Omental fat pad (tissue), 4 donors: ENCODE results near the gene MMP12. TPM values are rescaled to one million over a fixed set of nuclear protein-coding genes. Genes with fewer than 3 reads are reported as not detected.

Experiments used
- ATAC-seq: fragments of 150-250 bp; one replicate; pipeline ENCODE4 v1.9.1; 2016; ENCODE audit warnings: mild to moderate bottlenecking, moderate library complexity; ENCODE audit not compliant: low FRiP score
- DNase-seq: peaks from one replicate; pipeline ENCODE4 v3.0.0-alpha.2; 2019; ENCODE audit warnings: low spot score
- CTCF ChIP-seq, 3 donors: fragments of 450-650 bp; IDR thresholded peaks; one replicate each; pipeline ENCODE4 v1.5.1; 2016 to 2017; ENCODE audit warnings: antibody characterized with exemption in 3 of 3, mild to moderate bottlenecking in 3 of 3, moderate library complexity in 2 of 3
- small RNA-seq: library from RNA; depleted of rRNA; stranded (forward); fragments of <200 nt; gene quantifications from one replicate; pipeline ENCODE3, GENCODE V24; 2016
- total RNA-seq, 4 donors: library from RNA; depleted of rRNA; stranded (reverse); fragments of >200 nt; gene quantifications; one replicate each; pipeline ENCODE4 v1.1.0, GENCODE V29; 2016

The MMP12 gene
- total RNA-seq, 4 donors from 2014 or later, result 18.0 TPM; not detected in 3

DNA sequence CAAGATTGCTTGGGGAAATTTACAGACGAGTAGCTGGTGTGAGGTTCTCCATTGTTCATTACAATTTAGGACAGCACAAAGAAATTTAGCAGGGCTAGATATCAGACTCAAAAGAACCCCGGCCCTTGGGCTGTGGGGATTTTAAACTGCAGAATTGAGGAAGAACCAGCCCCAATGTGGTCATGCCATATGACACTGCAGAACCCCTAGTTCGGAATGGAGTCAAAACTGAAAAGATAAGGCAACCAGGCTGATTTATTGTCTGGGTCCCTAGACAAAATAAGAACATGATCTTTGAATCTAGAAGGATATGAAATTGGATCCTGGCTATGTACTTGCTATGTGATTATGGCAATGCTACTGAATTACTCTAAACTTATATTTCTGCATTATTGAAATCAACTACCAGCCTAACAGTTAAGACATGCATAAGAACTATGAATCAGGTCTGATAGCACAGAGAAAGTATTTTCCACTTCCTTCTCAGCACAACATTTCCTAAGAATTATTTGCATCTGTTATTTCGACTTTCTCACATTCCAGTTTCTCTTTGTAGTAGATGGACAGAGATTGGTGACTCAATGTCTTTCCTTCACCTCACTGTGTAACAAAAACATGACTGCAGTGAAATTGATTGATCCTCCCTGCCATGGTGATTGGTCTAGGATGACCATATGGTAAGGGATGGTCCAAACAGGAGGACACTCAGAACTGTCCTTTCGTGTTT is 44.6 kb downstream of the MMP12 start:
- ATAC-seq (no peak), DNase-seq (no peak)
- no peak for TF ChIP-seq CTCF (IDR thresholded peaks at IDR 0.05)

DNA sequence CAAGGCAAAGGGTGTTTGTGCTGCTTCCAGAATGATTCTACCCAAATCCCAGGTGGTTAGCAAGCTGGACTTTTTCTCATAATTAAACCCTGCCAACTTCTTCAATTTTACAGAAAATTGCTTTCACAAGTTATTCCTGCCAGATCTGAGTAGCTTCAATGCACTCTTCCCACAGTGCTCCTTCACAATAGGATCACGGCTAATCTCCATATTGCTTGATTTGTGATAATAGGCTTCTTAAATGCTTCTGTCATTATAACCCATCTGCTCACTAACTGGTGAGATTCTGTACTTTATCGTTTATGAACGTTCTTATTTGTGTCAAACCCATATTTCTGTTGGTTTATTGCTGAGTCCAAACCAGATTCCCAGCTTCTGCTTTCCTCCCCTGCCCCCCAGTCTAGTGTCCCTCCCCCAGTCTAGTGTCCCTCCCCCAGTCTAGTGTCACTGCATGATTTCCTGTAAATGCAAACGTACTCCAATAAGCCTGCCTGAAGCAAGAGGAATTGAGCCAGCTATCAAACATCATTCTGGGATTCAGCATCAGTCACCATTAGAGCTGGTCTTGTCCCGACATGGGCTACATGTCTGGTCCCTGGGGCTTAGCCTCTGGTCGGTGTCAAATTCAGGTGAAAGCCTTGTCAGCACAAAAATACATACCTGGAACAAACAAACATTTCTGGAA is 45.3 kb downstream of the MMP12 start:
- no peak for DNase-seq
- no peak for TF ChIP-seq CTCF (IDR thresholded peaks at IDR 0.05)
- no peak for ATAC-seq

DNA sequence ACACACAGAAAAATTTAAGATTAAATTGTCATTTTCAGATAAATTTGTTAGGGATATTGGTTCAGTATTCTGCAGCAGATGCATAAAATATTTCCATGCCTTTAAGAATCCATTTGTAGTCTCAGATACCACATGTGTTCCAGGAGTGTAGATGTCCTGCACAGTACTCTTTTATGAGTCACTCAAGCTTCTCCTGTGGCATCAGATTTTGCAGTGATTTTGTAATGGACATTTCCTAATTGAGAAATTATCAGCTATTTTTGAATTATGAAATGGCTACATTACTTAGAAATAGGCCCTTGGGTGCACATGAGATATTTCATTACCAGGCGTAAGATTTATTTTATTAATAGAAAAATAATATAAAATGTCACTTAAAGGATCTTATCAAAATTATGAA is 50.2 kb downstream of the MMP12 start:
- DNase-seq, result no peak
- TF ChIP-seq CTCF (IDR thresholded peaks at IDR 0.05), result no peak
- ATAC-seq, result no peak

DNA sequence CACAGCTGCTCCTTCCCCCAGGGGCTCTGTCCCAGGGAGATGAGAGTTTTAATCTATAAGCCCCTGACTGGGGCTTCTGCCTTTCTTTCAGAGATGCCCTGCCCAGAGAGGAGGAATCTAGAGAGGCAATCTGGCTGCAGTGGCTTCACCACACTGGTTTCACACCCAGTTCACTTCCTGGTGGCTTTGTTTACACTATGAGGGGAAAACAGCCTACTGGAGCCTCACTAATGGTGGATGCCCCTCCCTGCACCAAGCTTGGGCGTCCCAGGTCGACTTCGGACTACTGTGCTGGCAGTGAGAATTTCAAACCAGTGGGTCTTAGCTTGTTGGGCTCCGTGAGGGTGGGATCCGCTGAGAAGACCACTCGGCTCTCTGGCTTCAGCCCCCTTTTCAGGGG is 55.3 kb downstream of the MMP12 start:
- no peak for TF ChIP-seq CTCF (IDR thresholded peaks at IDR 0.05)
- no peak for DNase-seq
- ATAC-seq, result no peak

GRCh38 chr11:102813484-102813883 is 61.3 kb downstream of the MMP12 start:
- TF ChIP-seq CTCF (IDR thresholded peaks at IDR 0.05), result no peak
- ATAC-seq (no peak), DNase-seq (no peak)

Small RNA genes lying within 50 kb of the gene (small RNA-seq; reads per million reads assigned to genes)
- not detected for gene RNU7-159P

Other genes with a start within 250 kb of the MMP12 start
- not detected for gene MMP20, start 249.7 kb downstream of the MMP12 start, total RNA-seq
- gene MMP27, start 169.2 kb downstream of the MMP12 start, total RNA-seq, result not detected
- 1 to 10 TPM in 3 of 4 donors, under 1 TPM in 1; 0.19 to 3.2 (median 1.1) TPM for gene MMP8, start 150.0 kb downstream of the MMP12 start, total RNA-seq
- gene MMP10, start 94.4 kb downstream of the MMP12 start, total RNA-seq, result not detected
- not detected for gene MMP1, start 76.8 kb downstream of the MMP12 start, total RNA-seq
- gene MMP3, start 31.4 kb downstream of the MMP12 start, total RNA-seq, result not detected
- not detected for gene MMP13, start 80.8 kb upstream of the MMP12 start, total RNA-seq
- gene DCUN1D5, start 217.2 kb upstream of the MMP12 start, total RNA-seq, result 10 to 100 TPM; 26.6 to 54.9 (median 38.1) TPM
- gene DYNC2H1, start 234.4 kb upstream of the MMP12 start, total RNA-seq, result 10 to 100 TPM; 14.7 to 34.1 (median 23.7) TPM